DMS 273 (cell line): Measurements from ENCODE around the gene NPAS3.

Experiments
- DNase-seq: peaks from one replicate; lab custom pipeline; 2025; ENCODE audit not compliant: unreplicated experiment; lab: John Stamatoyannopoulos, UW

The NPAS3 gene

DNA sequence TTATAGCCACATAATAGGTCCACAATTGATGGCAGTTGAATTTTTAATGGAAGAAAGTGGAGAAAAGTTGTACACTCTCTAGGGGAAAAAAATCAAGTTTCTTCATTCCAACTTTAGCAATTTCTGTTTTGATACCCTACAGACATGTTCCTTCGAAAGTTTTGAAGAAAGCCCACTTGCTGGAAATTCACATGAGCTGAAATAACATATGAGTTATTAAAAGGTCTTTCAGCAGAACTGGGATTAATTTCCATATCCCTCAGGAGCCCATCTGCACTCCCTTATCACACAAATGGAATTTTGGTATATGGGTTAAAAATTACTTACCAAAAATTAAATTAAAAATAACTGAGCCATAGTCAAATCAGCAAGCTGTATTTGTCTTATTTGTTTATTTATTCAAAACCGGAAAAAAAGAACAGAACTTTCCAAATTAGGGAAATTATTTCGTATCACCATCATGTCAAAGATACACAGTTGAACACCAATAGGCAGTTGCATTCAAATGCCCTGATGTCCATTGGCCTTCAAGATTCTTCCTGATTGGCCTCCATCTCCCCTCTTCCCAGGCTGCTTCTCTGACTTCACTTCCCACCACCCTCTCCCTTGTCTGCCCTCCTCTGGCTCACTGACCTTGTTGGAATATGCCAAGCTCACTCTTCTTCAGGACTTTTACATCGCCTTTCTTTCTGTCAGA is 566.7 kb downstream of the NPAS3 start:
- DNase-seq: no peak

DNA sequence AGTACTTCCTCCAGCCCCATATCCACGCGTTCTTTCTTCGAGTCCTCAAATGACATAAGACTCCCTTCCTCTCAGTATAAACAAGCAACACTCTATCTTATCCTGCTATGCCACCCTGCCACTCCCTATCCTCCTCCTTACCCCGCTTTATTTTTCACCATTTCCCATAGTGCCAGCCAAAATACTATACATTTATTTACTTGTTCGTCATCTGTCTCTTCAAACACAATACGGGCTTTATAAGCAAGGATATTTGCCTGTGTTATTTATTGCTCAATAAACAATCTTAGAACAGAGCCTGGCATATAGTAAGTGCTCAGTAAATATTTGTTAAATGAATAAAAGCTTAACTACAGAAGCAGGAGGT is 567.3 kb downstream of the NPAS3 start:
- DNase-seq: no peak

DNA sequence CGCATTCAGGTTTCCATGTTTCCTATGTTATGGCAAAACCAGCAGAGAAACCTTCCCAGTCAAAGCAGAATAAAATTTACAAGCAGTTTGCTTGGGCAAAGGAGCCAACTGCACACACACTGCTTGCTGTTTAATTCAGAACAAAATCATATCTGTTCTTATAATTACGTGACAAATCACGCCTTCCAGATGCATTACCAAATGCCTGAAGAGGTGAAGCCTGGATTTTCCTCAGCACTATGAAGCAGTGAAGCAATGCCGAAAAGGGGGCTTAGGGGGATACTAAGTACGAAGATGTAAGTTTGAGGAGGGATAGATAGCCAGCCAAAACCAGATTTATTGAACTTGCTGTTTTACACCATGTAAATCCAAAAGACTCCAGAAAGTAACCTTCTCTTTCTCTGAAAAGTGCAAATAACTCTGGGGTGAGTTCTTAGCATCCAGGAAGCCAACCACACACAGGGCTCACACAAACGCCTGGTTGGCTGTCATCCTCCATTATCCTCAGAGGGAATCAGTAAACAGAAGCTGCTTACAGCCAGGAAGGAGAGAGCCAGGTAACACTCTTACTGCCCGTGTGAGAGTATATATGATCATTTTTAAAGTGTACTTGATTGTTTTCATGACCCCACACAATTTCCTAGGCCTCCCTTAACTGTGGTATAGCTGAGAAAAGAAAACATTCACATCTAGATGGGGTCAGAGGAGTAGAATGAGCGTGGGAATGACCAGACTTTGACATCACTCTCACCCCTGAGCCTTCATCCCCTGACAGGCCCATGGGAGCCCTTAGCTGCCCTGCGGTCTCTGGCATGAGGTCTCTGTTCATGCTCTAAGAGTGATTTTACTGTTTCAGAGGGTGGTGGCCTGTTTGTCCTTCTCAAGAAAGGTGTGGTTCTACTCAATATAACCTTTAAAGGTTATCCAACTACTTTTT is 569.7 kb downstream of the NPAS3 start:
- DNase-seq: no peak

DNA sequence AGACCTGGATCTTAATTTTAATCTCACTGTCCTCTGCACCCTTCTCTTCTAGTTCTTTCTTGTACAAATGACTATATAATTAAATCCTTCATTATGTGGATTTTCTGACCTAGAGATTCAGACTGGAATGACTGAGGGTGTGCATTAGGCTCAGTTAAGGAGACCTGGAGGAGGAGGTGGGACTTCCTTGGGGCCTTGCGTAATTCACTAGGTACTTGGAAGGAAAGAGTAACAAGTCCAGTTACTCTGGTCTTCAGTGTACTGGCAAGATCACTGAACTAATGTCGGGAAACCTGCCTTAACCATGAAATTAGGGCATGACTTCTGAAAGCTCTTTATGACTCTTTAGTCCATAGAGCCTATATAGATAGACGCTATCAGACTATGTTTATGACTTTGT is 570.8 kb downstream of the NPAS3 start:
- DNase-seq: no peak

DNA sequence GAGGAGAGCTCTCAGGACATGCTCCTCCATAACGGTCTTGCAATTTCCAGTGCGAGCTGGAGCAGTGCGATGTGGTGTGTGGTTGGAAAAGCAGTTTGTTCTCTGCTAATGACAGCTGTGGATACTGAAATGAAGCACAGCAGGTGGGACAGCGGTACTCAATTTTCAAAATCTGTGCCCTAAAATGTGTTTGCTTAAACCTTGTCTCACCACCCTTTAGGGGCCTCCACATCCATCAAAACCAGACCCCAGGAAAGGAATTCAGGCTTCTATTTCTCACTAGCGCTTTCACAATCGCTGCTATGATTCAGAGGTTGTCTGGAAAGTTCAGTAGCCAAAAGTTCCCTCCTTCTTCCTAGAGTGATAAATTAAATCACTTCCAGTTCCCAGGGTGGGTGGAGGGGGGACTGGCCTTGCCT is 571.4 kb downstream of the NPAS3 start:
- DNase-seq: no peak

DNA sequence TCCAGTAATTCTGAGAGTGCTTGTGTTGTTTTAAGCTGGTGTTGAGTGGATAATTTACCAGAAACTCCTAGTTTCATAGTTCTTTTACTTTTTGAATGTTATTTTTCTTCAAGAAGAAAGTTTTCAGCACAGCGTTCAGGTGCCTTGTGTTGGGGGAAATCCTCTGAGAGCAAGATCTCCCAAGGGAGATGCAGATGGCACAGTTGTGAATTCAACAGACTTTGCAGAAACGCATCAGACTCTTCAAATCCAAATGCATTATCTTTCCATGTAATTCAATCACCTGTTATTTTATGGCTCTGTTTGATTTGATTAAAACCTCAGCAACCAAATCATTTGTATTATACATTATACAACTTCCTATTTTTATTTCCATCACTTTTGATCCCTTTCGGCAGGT is 572.3 kb downstream of the NPAS3 start:
- DNase-seq: no peak

DNA sequence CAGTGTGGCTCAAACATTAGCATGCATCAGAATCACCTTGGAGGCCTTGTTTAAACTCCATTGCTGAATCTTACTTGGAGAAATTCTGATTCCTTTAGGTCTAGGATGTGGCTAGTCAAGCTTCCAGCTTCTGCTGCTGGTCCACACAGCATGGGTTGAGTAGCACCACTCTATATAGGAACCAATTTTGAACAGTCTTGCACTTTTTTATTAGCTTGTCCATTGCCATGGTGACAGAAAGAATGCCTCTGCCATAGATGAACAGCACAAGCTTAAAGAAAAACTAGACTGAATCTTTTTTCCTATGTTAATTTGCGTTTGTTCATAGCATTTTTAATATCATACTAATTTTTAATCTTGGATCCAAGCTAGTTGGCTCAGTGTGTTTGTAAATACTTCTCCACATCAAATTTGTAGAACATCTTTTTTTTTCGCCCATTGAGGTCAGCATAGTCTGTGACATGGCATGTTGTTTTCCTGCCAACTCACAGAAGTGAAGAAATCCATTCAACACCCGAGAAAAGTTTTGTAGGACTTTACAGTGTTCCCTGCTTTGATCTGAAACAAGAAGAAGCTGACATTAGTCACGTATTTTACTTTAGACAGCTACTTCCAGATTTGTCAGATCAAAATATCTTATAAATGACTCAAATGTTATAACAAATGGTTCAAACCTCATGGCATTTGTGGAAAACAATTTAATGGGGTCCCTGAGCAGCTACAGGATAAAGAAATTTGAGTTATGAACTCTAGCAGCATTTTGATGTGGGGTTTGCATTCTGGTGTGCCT is 573.4 kb downstream of the NPAS3 start:
- no peak for DNase-seq

DNA sequence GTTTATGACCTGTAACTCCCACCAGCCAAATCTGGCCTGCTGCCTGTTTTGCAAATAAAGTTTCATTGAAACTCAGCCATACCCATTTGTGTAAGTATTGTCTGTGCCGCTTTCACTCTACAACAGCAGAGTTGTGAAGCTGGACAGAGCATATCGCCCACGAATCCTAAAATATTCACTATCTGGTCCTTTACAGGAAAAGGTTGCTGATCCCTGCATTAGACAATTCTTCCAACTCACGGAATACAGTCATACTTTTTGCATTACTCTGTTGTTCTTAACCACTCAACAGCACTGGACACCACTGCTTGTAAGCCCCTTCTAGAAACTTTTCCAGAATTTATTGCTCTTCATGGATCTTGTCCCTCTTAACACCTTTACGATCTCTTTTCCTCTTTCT is 576.8 kb downstream of the NPAS3 start:
- no peak for DNase-seq

DNA sequence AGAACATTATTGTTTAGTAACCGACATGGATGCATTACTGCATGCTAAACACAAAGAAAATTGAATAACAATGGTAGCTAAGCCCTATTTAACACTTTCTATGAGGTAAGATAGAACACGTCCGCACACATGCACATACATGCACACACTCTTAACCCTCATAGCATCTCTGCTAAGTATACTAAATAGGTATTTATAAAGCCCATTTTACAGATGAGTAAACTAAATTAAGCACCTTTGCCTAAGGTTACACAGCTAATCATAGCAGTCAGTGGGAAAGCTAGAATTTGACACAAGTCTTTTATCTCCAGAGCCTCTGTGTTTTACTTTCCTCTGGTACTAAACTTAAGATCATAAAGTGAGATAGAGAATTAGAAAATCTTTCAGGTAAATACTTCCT is 577.2 kb downstream of the NPAS3 start:
- DNase-seq: no peak

DNA sequence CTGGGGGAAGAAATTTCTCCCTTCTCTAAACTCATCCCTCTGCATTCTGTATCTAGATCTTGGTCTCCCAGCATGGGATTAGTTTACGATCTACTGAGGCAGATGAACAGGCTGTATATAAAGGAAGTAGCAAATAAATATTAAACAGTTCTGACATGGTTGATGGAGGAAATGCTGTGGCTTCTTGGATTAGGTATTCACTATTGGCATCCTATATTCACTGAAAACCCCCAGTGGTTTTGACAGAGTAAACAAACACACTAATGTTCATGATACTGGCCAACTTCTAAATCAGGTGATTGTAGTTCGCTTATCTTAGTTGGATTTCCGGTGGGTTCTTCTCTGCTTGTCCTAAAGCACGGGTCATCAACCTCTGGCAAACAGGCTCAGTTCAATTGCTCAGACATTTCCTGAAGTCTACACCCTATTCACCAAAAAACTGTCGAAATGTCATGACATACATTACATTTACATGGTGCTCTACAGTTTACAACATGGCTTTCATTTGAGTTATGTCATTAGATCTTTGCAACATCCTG is 578.3 kb downstream of the NPAS3 start:
- DNase-seq: no peak

DNA sequence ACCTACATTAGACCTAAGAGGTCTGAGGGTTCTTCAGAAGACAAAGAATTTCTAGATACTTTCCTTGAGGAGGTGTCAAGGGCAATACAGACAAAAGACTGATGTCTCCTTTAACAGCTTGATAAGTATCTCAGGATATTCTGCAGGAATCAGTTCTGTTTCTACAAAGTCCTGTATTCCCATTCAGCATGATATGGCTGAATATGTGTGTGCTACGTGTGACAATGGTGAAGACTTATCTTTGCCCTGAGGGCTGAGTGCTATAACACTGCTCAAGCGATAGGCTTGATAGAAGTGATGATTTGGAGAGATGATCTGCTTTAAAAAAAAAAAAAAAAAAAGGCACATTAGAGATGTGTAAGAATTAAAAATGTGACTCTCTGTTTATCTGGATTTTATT is 582.5 kb downstream of the NPAS3 start:
- DNase-seq: no peak

DNA sequence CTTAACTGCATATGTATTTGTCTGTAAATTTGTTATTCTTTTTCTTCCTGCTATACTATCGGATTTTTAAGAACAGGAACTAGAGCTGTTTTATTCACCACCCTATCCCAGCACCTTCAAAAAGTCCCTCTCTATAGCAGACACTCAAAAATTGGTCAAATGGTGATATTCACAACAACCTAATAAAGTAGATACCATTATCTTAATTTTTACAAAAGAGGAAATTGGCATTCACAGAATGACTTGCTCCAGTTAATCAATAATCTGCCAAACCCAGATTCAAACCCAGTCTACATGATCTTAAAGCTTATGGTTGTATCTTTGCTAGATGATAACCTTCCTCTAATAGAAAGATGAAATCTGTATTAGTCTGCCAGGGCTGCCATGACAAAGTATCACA is 585.6 kb downstream of the NPAS3 start:
- no peak for DNase-seq

DNA sequence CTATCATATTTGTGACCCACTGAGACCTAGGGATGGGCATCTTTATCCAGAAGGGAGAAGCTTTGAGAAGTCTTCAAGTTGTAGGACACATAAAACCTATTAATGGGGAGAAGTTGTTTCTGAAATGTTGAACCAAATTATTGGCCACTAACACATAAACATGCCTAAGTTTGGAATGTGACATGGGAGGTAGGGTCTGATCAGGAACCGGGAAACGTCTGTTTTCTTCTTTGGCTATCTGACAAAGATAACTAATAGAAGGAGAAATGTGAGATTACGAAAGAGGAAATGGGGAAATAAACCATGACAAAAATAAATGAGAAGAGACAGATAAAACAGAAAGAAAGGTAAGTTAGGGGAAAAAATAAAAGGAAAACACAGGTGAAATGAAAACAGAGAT is 586.9 kb downstream of the NPAS3 start:
- DNase-seq: no peak

DNA sequence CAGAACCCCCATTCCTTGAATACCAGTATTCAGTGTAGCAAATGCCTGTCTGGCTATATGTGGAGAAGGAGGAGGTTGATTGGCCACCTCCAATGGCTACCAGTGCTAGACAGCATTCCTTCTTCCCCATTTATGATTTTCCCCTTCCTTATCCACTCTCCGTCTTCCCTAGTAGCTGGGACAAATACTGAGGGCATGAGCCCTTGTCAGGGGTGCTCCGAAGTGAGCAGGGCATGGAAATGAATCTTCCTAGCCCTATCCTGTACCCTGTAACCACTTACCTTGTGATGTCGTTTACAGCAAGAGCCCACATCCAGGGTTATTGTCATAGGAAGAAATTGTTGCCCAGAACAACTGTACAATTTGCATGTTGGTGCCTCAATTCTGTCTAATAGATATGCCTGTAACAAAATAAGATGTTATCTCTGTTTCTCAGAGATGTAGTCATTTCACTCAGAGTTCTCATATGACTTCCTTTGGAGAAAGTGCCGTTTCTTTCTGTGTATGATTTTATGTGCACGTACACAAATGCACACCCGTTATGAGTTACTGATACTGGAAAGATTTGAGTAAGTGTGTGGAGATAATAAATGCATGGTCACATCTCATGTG is 588.5 kb downstream of the NPAS3 start:
- DNase-seq: no peak

DNA sequence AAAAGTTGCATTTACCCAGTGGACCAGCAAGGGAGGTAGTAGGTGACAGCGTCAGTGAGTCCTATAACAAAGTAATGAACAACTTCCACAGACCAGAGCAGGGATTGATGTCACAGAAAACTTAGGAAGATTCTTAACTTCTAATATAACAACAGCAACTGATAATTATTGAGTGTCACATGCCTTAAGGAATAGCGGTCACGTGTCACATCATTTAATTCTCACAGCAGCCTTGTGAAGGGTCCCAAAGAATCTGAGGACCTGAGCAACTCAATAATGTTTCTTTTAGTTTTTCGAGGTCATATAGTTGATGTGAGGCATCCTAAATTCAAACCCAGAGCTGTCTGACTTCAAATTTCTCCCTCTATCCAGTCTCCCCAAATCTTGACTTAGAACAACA is 590.0 kb downstream of the NPAS3 start:
- no peak for DNase-seq

DNA sequence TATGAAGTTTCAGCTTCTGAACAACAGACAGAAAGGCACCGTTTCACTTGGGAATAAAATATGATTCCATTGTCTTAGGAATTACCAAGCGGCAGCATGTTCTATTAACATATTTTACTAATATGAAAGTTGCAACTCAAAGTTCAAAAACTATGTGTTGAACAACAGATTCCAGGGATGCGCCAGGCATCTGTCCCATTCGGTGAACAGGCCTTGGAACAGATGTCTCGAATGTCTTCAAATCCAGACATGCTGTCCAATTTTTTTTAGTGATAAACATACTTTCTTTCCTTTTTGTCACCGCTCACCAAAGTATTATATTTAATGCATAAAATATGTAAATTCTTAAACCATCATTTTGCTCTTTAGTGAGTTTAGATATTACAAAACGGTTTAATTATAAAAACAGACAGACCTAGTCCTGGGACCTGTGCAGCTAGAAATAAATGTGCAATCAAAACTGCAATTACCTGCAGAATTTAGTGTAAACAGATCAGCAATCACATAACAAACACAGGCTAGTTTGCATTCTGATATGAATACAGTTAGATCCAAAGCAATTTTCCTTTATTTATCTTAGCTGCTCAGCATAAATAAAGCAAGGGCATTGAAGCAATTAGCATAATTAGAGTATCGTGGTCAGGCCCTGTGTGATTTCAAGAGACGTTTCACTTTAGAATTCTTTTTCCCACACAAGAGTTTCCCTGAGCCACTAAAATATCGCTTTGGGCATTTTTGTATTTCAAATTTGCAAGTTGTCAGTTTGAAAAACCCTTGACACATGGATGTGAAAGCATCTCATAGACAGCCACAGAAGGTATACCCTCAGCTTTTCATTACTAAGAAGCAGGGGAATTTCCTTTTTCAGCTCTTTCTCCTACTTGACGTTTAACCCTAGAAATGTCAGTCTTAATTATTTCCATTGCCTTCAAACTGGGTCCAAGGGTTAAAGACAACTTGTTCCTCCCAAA is 591.4 kb downstream of the NPAS3 start:
- peak; percentile 9 for DNase-seq

DNA sequence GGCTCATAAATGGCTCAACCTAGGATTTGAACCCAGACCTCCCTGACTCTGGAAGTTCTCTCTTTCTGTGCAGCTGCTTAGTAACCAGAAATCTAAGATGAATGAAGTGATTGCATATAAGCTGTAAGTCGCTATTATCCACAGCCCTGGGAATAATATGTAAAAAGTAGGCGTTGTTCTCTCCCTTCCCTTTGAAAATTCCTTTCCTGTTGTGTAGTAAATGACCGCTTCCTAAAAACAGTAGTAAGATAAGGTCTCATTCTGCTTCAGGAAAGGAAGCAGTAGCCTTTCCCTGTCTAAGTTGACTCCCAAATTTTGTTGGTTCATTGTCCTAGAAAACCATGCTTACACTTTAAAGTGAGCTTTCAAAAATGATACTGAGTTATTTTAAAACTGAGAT is 593.9 kb downstream of the NPAS3 start:
- no peak for DNase-seq

DNA sequence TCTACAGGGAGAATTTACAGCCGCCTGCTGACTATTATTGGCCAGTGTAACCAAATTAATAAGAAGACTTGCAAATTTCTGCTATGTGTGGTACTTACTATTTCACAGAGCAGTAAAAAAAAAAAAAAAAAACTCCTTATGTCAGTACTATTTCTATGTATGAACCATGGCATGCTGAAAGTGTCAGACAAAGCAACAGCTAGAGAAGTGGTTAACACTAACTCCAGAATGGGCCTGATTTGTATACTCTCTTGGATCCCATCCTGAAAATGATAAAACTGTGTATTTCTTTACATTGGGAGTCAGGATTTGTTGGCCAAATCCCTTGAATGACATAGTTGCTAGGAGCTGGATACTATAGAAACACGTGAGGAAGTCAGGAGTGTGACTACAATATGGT is 595.4 kb downstream of the NPAS3 start:
- DNase-seq: no peak

DNA sequence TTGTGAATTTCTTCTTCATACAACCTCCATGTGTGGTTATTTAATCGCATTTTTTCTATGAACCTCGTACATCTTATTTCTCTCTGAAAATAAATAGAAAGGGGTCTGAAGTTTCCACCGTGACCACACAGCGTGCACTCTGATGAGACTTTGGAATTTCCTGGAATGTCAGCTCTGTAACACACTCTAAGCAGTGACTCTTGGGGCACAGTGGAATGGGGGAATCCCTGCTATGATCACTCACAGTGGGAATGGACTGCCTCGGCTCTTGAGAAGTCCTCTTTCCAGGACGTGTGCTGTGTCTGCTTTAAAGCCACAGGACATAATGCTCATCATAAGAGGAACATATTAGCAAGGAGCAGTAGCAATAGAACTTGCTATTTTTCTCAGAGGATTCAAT is 596.0 kb downstream of the NPAS3 start:
- no peak for DNase-seq

DNA sequence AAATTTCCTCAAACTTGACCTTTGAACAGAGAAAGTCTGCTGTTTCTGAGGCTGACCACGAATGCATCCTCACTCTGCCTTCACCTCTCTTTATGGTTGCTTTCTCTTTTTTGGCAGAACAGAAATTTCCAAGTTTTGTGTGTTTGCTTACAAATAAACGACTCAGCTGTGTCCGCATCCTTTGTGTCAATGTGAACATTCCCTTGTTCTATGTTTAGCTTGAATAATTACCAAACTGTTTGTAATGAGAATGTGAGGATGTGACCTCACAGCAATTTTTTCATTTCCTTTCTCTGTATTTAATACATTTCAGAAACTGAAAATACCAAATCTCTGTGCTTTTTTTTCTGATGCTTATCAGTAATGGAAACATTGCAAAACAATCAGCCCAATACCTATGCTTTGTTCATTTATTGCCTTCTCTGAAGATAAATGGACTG is 601.3 kb downstream of the NPAS3 start:
- DNase-seq: no peak
